HPDE6-E6E7 (cell line): ENCODE results near the gene DIP2C.
"Not testable (repeated sequence)": the region's sequence is repeated elsewhere in the genome, so short reads cannot be mapped to it uniquely, and the experiment has no call there.

Source experiments
- DNase-seq: peaks from one replicate; pipeline ENCODE4 v3.0.0; 2011; ENCODE audit warnings: missing footprints; ENCODE audit errors: extremely low spot score

The DIP2C gene

DNA sequence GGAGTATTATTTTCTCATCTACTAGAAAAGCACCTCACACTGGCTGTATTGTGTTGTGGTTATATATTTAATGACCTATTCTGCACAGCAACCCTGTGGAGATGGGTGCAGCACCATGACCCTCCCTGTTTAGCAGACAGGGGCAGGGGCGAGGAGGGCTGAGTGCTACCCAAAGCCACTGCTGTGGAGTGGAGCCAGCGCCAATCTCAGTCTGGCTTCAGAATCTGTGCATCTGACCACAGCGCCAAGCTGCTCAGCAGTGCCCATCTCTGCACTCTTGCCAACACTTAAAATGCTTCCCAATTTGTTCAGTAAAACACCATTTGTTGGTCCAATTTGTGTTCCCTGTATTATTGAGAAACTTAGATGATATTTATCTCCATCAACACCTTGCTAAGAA, 315.1 kb downstream of the DIP2C start:
- no peak for DNase-seq

DNA sequence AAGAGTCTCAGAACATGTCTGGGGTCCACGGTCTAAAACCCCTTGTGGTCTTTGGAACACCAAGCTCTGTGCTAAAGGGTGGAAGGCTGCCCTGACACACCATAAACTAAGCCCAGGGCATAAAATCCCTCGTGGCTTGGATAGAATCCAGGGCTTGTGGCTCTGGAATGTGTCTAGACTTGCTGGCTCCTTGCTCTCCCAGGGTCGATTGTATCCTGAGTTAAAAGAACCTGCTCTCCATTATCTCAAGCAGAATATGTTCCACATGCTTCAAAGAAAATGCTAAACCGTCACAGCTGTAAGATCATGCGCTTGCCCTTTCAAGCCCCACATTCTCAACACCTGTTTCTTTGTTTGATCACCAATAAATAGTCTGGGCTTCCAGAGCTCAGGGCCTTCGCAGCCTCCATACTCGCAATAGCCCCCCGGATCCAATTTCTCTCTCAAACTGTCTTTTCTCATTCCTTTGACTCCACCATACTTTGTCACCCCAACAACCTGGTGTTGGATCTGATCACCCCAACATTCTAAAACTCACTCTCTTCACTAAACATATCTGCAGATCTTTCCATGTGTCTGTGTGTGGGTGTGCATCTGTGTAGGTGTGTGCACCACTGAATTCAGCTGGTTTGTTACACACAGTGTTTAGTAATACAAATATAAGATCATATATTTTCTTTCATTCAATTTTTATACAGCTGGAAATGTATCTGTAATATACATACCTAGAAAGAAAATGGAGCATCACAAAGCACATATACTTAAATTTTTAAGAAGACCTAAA, 315.8 kb downstream of the DIP2C start:
- no peak for DNase-seq

GRCh38 chr10:373015-373414, 316.5 kb downstream of the DIP2C start:
- DNase-seq: no peak

GRCh38 chr10:372566-372965, 316.9 kb downstream of the DIP2C start:
- no peak for DNase-seq

GRCh38 chr10:371515-371914, 318.0 kb downstream of the DIP2C start:
- DNase-seq: no peak

DNA sequence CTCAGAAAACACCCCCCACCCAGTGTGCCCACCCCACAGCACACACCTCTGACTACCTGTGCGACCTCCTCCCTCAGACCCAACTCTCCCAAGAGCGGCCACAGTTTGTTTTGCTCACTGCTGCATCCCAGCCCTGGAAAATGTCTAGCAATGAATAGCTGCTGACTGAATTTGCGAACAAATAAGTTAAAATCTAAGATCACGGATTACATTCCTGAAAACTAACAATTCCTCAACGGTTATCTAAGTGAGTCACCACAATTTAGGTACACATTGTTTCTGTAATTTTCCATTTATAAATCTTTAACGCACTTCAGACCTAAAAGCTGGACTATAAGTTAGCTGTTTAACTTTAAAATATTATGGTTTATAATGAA, 319.0 kb downstream of the DIP2C start:
- DNase-seq: no peak

- no peak for DNase-seq
These were observed 319.6 kb downstream of the DIP2C start for GRCh38 chr10:369684-370448.

DNA sequence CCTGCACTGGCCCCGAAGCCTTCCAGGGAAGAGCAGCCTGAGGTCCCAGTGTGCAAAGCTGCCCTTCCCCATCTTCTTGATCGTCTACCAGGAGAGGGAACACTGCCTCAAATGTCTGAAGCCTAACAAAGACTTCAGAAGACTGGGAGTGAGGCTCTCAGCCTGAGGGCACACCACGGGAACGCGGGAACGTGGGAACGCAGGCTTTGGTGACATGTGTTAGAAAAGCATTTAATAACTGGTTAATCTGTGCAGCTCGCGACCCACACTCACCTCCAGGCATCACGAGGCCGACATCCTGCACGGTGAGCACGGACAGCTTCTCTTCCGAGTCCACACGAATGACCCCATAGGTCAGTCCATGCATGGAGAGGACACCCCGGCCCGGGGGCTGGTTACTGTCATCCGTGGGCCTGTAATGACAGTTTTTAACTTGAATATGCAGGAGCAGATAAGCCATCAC, 320.2 kb downstream of the DIP2C start:
- DNase-seq: no peak

DNA sequence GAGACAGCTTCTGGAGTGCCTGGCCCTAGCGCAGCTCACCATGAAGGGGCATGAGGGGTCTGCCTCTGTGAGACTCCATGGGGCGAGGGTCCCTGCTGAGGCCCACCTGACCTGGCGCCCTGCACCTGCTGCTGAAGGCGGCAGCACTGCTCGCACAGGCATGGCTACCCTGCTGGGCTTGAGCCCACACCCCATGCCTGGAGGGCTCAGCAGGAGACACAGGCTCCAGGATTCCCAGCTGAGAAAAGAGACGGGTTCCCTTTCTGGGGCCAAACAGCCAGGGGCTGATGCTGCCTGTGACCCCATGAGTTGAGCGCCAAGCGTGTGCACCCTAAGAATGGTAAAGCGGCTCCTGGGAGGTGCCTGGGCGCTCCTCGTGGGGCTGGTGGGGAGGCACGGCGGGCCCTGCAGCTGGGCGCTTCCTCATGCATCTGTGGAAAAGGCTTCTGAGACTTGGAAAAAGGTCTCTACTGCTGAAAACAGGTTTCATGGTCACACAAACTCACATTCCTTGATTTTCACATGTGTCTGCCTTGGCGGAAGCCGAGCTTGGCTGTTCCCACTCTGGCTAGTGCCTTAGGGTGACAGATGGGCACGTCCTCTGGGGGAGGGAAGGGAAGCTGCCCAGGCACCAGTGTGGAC, 320.8 kb downstream of the DIP2C start:
- no peak for DNase-seq

DNA sequence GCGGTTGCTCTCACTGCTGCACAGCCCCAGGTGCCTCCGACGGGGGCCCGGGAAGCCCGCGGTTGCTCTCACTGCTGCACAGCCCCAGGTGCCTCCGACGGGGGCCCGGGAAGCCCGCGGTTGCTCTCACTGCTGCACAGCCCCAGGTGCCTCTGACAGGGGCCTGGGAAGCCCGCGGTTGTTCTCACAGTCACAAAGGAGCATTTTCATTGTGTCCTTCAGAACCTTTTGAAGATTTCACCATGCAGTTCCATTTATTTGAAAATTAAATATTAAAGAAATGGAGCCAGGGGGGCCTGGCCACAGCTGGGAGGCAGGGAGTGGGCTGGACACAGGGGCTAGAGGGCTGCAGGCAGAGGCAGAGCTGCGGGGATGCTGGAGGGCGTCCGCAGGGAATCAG, 321.4 kb downstream of the DIP2C start:
- DNase-seq: not testable (repeated sequence)

DNA sequence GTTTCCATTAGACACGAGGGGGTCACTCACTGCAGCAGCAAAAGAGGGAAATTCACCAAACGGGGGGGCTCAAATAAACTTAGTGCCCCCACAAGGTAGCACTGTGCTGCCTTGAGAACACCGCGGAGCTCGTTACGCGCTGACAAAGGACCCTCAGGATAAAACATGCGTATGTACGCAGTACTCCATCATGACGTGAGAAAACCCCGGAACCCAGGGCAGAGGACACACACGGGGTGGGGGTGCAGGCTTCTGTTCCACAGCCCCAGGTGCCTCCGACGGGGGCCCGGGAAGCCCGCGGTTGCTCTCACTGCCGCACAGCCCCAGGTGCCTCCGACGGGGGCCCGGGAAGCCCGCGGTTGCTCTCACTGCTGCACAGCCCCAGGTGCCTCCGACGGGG, 321.8 kb downstream of the DIP2C start:
- DNase-seq: no peak

GRCh38 chr10:366186-366585, 323.3 kb downstream of the DIP2C start:
- DNase-seq: no peak

- no peak for DNase-seq
These were observed 325.1 kb downstream of the DIP2C start for GRCh38 chr10:364267-364775.

GRCh38 chr10:363152-363551, 326.3 kb downstream of the DIP2C start:
- no peak for DNase-seq

- no peak for DNase-seq
These were observed 328.0 kb downstream of the DIP2C start for GRCh38 chr10:361203-362081.

DNA sequence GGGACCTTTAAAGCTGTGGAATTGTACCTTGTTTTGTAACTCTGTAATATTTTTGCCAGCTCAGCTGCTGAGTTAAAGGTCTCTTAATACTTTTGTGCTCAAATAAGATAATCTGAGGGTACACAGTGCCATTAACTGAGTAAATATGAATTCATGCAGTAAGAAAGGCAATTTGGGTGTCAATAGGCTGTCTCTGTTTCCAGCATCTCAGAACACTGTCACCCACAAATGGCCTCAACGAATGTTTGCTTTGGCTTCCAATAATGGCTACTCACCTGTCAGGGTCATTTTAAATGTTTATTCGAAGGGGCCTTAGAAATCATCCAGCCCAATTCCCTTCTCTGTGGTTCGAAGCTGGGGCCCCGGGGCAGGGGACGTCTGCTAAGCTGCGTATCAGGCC, 328.8 kb downstream of the DIP2C start:
- DNase-seq: no peak

DNA sequence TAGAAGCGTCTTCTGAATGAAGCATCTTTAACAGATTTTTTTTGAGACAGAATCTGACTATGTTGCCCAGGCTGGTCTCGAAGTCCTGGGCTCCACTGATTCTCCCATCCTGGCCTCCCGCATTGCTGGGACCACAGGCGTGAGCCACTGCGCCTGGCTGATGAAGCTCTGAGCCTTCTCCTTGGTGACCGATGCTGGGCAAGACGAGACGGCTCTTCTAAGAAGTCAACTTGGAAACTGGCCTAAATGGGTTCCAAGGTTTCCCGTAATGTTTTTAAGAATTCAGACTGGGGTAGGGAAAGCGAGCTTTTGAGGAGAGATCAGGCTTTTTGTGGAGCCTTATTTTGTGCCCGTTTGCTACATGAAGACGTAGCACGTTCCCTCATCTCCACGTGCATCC, 329.7 kb downstream of the DIP2C start:
- DNase-seq: no peak

DNA sequence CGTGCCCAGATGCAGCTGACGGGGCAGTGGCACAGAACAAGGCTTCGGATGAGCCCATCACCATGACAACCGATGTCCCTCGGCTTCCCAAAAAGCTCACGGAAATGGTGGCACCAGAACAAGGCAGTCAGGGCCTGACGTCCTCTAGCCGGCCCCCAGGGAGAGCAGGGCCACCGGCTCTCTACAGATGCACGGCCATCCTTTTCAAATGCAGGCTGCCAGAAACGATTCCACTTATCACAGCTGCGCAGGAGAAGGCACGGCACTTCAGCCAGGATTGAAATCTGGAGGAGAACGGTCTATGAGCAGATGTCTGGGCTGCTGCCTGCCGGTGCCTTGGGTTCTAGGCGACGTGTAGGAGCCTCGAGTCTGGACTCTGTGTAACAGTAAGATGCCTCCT, 330.4 kb downstream of the DIP2C start:
- no peak for DNase-seq

- DNase-seq: no peak
These were observed 332.1 kb downstream of the DIP2C start for GRCh38 chr10:357201-357950.

GRCh38 chr10:356452-356851, 333.0 kb downstream of the DIP2C start:
- no peak for DNase-seq
